MM.1S (cell line): Measurements from ENCODE around the gene USP24.

ENCODE experiments used
- DNase-seq: peaks from one replicate; pipeline ENCODE4 v3.0.0-alpha.2; 2015
- H2AFZ ChIP-seq: fragments of 300-600 bp; sonication (generic); 2 replicates; pipeline ENCODE4 v1.6.0; 2016; ENCODE audit warnings: antibody characterized with exemption, low read length
- H3F3A ChIP-seq: fragments of 300-600 bp; sonication (generic); 2 replicates; pipeline ENCODE4 v1.6.1; 2016; ENCODE audit warnings: mild to moderate bottlenecking, antibody characterized with exemption, low read length, moderate library complexity, mixed read lengths; ENCODE audit not compliant: insufficient read depth
- H3K27ac ChIP-seq: fragments of 300-600 bp; sonication (generic); 2 replicates; pipeline ENCODE4 v1.5.1; 2016; ENCODE audit warnings: mild to moderate bottlenecking, low read length
- H3K27me3 ChIP-seq: fragments of 300-600 bp; sonication (generic); replicated peaks from 2 replicates; pipeline ENCODE4 v1.6.0; 2016; ENCODE audit warnings: low read length; ENCODE audit not compliant: insufficient read depth
- H3K36me3 ChIP-seq: fragments of 300-600 bp; sonication (generic); replicated peaks from 2 replicates; pipeline ENCODE4 v1.6.1; 2016; ENCODE audit warnings: mild to moderate bottlenecking, low read length, mixed read lengths; ENCODE audit not compliant: insufficient read depth
- H3K4me1 ChIP-seq: fragments of 300-600 bp; sonication (generic); 2 replicates; pipeline ENCODE4 v1.6.1; 2016; ENCODE audit warnings: low read length, mixed read lengths
- H3K4me2 ChIP-seq: fragments of 300-600 bp; sonication (generic); 2 replicates; pipeline ENCODE4 v1.6.0; 2016; ENCODE audit warnings: low read depth, low read length
- H3K4me3 ChIP-seq: fragments of 300-600 bp; sonication (generic); 2 replicates; pipeline ENCODE4 v1.5.1; 2016; ENCODE audit warnings: low read length, mixed read lengths
- H3K79me2 ChIP-seq: fragments of 300-600 bp; sonication (generic); 2 replicates; pipeline ENCODE4 v1.6.1; 2016; ENCODE audit warnings: mixed run types, low read length, mixed read lengths
- H3K9ac ChIP-seq: fragments of 300-600 bp; sonication (generic); 2 replicates; pipeline ENCODE4 v1.6.1; 2016; ENCODE audit warnings: low read length, mixed read lengths
- H3K9me2 ChIP-seq: fragments of 300-600 bp; sonication (generic); replicated peaks from 2 replicates; pipeline ENCODE4 v1.6.1; 2016; ENCODE audit warnings: mild to moderate bottlenecking, low read length, mixed read lengths; ENCODE audit not compliant: insufficient read depth
- H3K9me3 ChIP-seq: fragments of 300-600 bp; sonication (generic); replicated peaks from 2 replicates; pipeline ENCODE4 v1.6.1; 2016; ENCODE audit warnings: mild to moderate bottlenecking, low read length, mixed read lengths; ENCODE audit not compliant: insufficient read depth
- H4K20me1 ChIP-seq: fragments of 300-600 bp; sonication (generic); 2 replicates; pipeline ENCODE4 v1.6.1; 2016; ENCODE audit warnings: mild to moderate bottlenecking, low read length, moderate library complexity, mixed read lengths; ENCODE audit not compliant: insufficient read depth
- CTCF ChIP-seq: fragments of 300-600 bp; sonication (generic); IDR thresholded peaks from 2 replicates; pipeline ENCODE4 v1.5.1; 2016; ENCODE audit warnings: antibody characterized with exemption, low read length, mixed read lengths
- EZH2 ChIP-seq: fragments of 300-600 bp; sonication (generic); optimal IDR thresholded peaks from 2 replicates; pipeline ENCODE3; 2017; ENCODE audit warnings: low read depth, mild to moderate bottlenecking, antibody characterized with exemption, low read length, mixed read lengths
- EZH2phosphoT487 ChIP-seq: fragments of 300-600 bp; sonication (generic); IDR thresholded peaks from 2 replicates; pipeline ENCODE4 v1.6.1; 2018; ENCODE audit warnings: antibody characterized with exemption, low read length

Gene USP24

DNA sequence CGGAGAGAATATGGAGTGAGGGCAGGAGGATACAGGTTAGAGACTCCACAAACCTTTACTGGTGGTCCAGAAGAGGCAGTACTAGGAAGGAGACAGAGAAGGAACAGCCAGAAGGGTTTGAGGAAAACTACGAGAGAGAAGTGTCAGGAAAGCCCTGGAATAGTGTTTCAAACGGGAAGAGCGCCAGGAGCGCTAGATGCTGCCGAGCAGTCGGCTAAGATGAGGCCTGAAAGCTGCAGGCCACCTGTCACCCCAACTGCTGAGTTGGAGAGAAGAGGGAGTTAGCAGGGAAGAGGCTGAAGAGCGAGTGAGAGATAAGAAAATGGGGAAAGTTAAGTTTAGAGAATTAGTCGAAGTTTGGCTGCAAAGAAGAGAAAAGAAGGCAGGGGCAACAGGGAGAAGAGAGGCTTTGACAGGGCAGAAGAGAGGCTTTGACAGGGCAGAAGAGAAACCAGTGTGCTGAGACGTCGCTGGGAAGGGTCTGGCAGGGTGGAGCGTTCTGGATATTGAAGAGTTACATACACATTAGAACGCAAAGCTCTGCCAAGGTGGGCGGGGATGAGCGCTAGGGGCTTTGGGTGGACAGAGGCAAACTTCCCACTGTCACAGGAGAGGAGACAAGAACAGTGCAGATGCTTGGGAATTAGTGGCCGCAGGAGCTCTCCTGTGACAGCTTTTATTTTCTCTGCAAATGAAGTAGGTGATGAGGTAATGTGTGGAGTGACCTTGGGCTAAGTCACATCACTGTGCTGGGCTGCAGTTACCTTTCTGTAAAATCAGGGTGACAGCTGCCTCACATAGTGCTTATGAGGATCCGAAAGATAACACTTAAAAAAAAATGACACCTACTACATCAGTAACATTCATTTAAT is 144.6 kb downstream of the USP24 start:
- Histone ChIP-seq H3F3A (no peaks in the 10 kb centered on the region), H3K36me3 (peaks cover 3% of the 10 kb centered on the region; the same call in 1 of the 2 replicates)

DNA sequence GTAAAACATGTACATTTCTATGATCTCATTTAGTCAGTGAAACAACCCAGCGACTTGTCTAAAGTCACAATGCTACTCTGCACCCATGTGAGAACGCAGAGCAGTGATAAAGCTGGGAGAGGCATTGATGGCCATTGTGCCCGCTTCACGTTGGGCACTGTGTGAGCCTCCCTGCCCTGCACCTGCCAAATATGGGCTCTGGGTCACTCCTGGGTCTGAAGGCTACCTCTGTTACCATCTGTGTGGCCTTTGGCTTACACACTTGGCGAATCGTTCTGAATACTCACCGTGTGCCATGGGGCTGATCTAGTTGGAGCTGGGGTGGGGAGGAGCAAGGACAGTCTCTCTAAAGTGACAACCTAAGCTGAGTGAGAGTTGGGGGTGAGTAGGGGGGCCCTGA is 145.9 kb downstream of the USP24 start:
- TF ChIP-seq EZH2phosphoT487 = no peak
- H3K79me2 ChIP-seq = no peaks in the 10 kb centered on the region
- no peaks in the 10 kb centered on the region for H3K9me3 ChIP-seq
- H4K20me1 ChIP-seq = no peaks in the 10 kb centered on the region
- H3K4me1 ChIP-seq = no peaks in the 10 kb centered on the region
- no peak overlapping the region for H3K27ac ChIP-seq
- peaks cover 3% of the 10 kb centered on the region; the same call in 1 of the 2 replicates for H3K36me3 ChIP-seq
- no peaks in the 10 kb centered on the region for H3K27me3 ChIP-seq
- no peak overlapping the region for H2AFZ ChIP-seq
- no peak for DNase-seq
- H3K4me3 ChIP-seq = no peak overlapping the region
- H3K4me2 ChIP-seq = no peak overlapping the region
- no peaks in the 10 kb centered on the region for H3F3A ChIP-seq
- no peaks in the 10 kb centered on the region for H3K9me2 ChIP-seq
- H3K9ac ChIP-seq = no peak overlapping the region

More for the DNA sequence above, 144.6 kb downstream of the USP24 start:
- Histone ChIP-seq H3K9ac (no peak overlapping the region), H3K9me2 (no peaks in the 10 kb centered on the region), H3K27me3 (no peaks in the 10 kb centered on the region), H3K4me1 (no peaks in the 10 kb centered on the region), H3K4me3 (no peak overlapping the region), H2AFZ (no peak overlapping the region), H3K9me3 (no peaks in the 10 kb centered on the region), H4K20me1 (no peaks in the 10 kb centered on the region), H3K27ac (no peak overlapping the region), H3K4me2 (no peak overlapping the region), H3K79me2 (no peaks in the 10 kb centered on the region)
- TF ChIP-seq CTCF (no peak), EZH2 (no peak), EZH2phosphoT487 (no peak)
- DNase-seq = no peak

DNA sequence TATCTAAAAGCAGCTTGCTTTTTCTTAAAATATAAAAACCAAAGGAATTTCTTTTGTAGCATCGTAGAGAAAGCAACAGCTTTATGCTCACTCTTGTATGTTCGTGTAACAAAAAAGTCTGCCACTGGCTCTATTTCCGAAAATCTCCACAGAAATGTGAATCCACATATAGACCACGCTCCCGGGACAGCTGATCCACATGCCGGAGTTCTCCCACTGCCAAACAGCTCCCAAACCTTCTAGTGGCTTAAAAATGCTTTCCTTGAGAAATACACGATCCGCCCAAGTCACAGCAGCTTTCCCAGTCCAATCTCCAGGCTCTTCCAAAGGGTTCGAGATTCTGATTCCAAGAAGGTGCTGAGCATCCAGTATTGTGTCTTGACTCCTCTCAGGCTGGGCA is 146.5 kb downstream of the USP24 start:
- DNase-seq = no peak
- no peak for TF ChIP-seq EZH2
- no peak overlapping the region for H3K27ac ChIP-seq
- H3K4me1 ChIP-seq = no peaks in the 10 kb centered on the region
- no peak overlapping the region for H3K4me3 ChIP-seq
- H3F3A ChIP-seq = no peaks in the 10 kb centered on the region
- H4K20me1 ChIP-seq = no peaks in the 10 kb centered on the region
- no peaks in the 10 kb centered on the region for H3K27me3 ChIP-seq
- no peaks in the 10 kb centered on the region for H3K9me2 ChIP-seq
- peaks cover 3% of the 10 kb centered on the region; the same call in 1 of the 2 replicates for H3K36me3 ChIP-seq
- no peak overlapping the region for H3K9ac ChIP-seq
- H2AFZ ChIP-seq = no peak overlapping the region
- H3K9me3 ChIP-seq = no peaks in the 10 kb centered on the region
- no peaks in the 10 kb centered on the region for H3K79me2 ChIP-seq
- H3K4me2 ChIP-seq = no peak overlapping the region

GRCh38 chr1:55067914-55068313 is 147.2 kb downstream of the USP24 start:
- Histone ChIP-seq H3K4me2 (no peak overlapping the region), H3K36me3 (peaks cover 3% of the 10 kb centered on the region; the same call in 1 of the 2 replicates), H3K9ac (no peak overlapping the region), H3K9me3 (no peaks in the 10 kb centered on the region), H2AFZ (no peak overlapping the region), H3K9me2 (no peaks in the 10 kb centered on the region), H3K4me3 (no peak overlapping the region), H3K4me1 (no peaks in the 10 kb centered on the region), H3K79me2 (no peaks in the 10 kb centered on the region), H3K27me3 (no peaks in the 10 kb centered on the region), H4K20me1 (no peaks in the 10 kb centered on the region), H3K27ac (no peak overlapping the region), H3F3A (no peaks in the 10 kb centered on the region)
- TF ChIP-seq EZH2 (no peak), EZH2phosphoT487 (no peak), CTCF (no peak)
- no peak for DNase-seq
